ENCODE data around the gene FLNA. TPM values are rescaled to one million over a fixed set of nuclear protein-coding genes. Genes with fewer than 3 reads are reported as not detected.
"Not testable (repeated sequence)": the region's sequence is repeated elsewhere in the genome, so short reads cannot be mapped to it uniquely, and the experiment has no call there.

Gene FLNA, protein sequence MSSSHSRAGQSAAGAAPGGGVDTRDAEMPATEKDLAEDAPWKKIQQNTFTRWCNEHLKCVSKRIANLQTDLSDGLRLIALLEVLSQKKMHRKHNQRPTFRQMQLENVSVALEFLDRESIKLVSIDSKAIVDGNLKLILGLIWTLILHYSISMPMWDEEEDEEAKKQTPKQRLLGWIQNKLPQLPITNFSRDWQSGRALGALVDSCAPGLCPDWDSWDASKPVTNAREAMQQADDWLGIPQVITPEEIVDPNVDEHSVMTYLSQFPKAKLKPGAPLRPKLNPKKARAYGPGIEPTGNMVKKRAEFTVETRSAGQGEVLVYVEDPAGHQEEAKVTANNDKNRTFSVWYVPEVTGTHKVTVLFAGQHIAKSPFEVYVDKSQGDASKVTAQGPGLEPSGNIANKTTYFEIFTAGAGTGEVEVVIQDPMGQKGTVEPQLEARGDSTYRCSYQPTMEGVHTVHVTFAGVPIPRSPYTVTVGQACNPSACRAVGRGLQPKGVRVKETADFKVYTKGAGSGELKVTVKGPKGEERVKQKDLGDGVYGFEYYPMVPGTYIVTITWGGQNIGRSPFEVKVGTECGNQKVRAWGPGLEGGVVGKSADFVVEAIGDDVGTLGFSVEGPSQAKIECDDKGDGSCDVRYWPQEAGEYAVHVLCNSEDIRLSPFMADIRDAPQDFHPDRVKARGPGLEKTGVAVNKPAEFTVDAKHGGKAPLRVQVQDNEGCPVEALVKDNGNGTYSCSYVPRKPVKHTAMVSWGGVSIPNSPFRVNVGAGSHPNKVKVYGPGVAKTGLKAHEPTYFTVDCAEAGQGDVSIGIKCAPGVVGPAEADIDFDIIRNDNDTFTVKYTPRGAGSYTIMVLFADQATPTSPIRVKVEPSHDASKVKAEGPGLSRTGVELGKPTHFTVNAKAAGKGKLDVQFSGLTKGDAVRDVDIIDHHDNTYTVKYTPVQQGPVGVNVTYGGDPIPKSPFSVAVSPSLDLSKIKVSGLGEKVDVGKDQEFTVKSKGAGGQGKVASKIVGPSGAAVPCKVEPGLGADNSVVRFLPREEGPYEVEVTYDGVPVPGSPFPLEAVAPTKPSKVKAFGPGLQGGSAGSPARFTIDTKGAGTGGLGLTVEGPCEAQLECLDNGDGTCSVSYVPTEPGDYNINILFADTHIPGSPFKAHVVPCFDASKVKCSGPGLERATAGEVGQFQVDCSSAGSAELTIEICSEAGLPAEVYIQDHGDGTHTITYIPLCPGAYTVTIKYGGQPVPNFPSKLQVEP (N-terminal part only)
- total RNA-seq, result 417 TPM

DNA sequence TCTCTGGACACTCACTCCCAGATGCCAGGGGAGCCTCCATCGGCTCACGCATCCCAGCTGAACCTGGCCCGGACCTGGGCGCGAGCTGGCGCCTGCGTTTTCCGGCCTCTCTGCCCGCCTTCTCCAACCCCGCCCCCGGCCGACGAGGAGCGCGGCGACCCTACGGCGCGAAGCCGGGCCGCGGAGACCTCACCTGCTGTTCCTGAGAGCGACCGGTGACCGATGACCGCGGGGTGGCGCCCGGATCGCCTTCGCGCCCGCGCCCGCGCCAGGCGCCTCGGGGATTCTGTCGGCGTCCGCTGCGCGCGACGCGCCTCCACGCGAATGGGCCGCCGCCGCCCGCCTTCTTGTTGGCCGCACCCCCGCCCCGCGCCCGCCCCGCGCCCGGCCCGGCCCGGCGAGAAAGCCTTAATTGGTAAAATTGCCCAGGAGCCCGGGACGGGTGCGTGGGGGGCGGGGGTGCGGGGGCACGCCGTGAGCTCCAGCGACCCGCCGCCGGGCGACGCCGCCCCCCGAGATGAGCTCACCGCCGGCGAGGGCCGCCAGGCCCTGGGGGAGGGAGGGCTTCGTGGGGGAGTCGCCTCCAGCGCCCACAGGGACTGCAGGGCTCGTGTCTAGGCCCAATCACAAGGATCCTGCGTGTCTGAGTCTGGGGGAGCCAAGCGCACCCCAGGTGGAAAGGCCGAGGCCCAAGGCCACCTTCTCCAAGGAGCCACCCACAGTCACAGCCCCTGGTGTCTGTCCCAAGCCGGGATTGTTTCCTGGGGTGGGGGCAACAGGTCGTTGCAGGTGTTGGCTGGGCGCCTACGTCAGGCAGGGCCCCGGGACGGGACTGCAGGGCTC, at the start of gene FLNA:
FLNA (minus strand) TSS at position 322 of the 843 bp plus-strand sequence. CDS start 3,389 bp downstream, outside the sequence.
- ATAC-seq, result no peak

DNA sequence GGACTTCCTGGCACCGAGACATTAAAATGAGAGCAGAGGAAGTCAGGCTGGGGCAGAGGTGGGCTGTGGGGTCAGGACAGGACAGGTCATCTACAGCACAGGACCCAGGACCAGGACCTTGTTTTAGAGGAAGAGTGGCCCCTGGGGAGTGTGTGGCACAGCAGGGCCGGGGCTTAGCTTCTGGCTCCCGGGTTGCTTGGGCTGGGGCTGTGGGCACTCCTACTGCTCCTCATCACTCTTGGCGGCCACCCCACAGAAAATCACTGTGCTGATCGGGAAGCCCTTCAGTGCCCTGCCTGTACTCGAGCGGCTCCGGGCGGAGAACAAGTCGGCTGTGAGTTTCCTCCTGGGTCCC, 45.9 kb upstream of the FLNA start:
- ATAC-seq, result no peak

DNA sequence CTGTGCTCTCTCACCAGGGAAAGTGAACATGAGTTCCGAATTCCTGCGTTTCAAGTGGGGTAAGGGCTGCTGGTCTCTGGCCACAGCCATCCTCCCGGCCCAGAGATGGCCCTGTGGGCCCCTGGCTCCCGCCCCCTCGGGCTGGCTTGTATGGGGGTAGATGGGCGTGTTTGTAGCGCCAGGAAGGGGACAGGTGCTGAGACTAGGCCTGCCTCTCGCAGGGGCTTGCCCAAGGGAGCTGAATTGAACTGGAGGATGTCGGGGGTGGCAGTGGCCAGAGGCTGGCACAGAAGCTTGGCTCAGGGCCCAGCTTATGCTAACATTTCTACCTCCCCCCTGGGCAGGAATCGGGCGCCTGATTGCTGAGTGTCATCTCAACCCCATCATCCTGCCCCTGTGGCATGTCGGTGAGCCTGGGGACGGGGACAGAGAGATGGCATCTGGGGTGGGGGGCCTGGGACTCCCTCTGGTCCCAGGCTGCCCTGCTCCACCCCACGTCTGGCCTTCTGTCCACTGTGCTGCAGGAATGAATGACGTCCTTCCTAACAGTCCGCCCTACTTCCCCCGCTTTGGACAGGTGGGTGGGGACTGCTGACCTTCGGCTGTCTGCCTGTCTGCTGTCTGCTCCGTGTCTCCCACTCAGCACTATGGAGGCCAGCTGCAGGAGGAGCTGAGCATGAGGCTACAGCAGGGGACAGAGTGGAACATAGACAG, 45.4 kb upstream of the FLNA start:
- peak; percentile 27 for ATAC-seq

DNA sequence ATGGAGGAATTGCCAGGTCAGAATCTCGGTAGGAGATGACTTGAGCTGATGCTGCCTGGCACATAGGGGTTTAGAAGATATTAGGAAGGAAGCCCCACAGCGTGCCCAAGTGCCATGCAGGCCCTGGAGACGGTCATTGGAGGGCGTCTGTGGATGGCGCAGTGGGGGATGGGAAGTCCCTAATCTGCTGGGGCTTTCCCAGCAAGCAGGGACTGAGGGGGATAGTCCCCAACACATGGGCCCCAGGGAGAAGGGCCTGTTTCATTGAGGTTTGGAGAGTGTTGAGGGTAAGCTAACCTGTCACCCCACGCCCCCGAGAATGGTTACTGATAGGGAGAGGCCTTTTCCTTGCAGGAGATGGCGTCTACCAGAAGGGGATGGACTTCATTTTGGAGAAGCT, 44.8 kb upstream of the FLNA start:
- ATAC-seq, result no peak

DNA sequence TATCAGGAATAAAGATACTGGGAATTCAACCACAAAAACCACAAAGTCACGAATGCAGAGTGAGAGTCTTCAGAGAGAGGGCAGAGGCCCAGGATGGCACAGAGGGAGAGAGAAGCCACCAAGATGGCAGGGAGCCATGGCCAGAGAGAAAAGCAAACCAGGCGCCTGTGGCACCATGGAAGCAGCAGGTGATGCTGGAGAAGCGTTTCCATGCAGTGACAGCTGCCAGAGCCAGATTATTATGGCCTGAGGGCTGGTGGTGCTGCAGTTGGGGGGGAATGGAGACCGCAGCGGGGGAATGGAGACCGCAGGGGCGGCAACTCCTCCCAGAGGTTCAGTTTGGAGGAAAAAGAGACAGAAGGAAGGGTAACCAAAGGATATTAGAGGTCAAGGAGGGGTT, 42.7 kb upstream of the FLNA start:
- no peak for ATAC-seq

DNA sequence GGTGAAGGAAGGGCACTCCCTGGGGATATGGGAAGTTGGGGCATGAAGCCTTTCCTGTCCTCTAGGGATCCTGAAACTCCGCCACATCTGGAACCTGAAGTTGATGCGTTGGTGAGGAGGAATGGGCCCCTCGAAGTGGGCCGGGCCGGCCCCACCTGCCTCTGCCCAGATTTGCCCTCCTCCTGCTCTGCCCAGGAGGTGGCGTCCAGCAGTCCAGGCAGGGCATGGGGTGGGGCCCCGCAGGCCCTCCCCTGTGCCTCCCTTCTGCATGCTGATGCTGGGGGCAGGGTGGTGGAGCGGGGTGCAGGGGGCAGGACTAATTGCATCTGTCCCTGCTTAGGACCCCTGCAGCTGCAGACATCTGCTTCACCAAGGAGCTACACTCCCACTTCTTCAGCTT, 38.7 kb upstream of the FLNA start:
- ATAC-seq, result no peak

DNA sequence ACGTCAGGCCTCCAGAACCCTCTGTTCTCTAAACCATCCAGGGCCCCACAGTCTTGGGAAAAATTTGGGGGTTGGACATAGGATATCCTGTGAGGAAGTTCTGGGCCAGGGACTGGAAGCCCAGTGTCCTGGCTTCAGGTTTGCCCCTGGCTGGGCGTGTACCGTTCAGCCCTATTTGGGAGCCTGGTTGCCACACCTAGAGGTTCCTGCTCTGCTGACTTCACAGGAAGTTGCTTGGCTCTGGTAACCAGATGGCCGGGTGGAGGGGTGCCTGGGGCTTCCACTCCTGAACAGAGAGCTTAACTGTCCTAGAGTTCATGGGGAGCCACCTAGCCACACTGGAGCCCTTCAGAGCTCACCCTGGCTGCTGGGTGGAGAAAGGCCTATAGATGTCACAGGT, 38.0 kb upstream of the FLNA start:
- ATAC-seq, result peak; percentile 76

DNA sequence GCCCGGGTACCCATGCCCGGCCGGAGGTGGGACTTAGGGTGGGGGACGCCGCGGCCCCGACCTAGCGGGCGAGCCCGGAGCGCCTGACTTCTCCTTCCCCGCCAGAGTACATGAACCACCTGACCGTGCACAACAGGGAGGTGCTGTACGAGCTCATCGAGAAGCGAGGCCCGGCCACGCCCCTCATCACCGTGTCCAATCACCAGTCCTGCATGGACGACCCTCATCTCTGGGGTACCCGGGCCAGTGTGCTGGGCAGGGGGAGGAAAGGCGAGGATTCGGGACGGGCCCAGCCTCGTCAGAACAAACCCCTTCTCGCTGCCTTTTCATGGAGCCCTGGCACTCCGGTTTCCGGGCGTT, 37.5 kb upstream of the FLNA start:
- ATAC-seq, result peak; percentile 66

DNA sequence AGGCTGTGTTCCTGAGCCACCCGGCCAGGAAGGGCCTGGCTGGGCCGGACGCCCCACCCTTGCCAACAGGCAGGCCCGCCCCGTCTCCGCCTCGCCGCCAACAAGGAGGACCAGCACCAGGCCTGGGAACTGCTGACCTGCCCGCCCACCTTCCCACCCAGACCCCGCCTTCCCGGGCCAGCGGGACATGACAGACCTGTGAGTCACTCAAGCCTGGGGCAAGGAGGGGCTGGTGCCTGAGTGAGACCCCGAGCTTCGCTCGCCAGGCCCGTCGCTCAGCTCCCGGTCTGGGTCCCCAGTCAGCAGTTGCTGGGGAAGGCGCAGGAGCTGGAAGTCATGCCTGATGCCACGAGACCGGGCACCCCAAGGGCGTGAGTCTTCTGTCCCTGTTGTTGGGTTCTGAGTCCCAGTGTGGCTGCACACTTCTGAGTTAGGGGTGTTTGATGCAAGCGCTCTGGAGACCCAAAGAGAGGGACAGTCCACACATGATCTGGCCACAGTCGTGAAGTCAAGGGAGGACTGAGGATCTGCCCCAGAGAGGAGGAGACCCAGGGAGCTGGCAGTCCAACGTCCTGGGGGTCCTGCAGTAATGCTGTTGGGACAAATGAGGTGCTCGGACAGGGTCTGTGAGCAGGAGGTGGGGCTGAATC, 34.9 kb upstream of the FLNA start, which contains the start of gene DNASE1L1:
DNASE1L1 (minus strand) TSS at position 33 of the 650 bp plus-strand sequence. CDS start 3,686 bp downstream, outside the sequence.
- peak; percentile 75 for ATAC-seq

DNA sequence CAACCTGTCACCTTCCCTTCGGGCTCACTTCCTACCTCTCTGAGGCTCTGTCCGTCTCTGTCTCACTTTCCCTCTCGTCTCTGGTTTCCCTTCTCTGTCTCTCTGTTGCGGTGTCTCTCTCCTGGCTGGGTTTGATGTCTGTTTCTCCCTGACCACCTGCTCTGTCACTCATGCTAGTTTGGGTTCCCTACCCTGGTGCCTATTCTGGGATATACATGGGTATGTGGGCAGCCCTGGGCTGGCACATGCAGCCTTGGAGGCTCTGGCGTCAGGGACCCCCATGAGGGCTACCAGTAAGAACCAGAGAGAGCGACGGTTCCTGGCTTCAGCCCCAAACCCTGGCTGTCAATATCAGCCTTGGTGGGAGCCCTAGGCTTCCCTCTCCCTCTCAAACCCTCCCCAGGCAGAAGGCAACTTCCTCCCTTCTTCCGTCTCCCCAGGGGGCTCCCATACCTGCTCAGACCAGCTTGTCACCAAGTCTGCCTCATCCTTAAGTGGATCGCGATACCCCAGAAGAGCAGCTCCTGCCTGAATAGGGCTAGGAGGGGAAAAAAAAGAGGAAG, 34.3 kb upstream of the FLNA start:
- ATAC-seq, result no peak

DNA sequence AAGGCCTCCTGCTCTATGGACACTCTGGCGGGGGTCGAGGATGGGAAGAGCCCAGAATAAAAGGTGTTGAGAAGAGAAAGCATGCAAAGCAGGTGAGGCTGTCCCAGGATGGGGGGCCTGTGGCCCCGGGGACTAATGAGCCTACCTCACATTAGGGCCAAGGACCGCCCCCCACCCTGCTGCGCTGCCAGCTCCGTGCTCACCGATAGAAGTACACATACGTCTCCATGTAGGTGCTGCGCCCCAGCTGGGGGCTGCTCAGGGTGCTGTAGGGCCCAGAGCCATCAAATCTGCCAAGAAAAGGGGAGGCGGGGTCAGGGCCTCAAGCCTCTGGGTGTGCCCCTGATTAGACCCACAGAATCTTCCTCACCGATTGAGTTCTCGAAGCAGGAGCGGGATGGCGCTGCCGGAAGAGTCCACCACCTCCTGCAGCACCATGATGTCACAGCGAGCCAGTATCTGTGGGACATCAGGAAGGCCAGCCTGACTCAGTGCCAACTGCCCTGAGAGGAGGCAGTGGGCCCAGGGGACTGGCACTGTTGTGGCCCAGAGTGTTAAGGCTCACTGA, 30.3 kb upstream of the FLNA start:
- no peak for ATAC-seq

DNA sequence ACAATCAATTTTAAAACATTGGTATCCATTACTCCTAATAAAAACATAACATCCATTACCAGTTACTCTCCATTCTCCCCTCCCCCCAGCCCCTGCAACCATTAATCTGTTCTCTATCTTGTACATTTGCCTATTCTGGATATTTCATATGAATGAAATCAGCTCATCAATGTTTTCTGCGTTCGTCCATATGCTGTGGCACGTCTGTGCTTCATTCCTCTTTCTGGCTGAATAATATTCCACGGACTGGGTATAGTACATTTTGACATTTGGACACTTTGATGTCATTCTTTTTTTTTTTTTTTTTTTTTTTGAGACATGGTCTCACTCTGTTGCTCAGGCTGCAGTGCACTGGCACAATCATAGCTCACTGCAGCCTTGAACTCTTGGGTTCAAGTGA, 29.4 kb upstream of the FLNA start:
- ATAC-seq, result no peak

DNA sequence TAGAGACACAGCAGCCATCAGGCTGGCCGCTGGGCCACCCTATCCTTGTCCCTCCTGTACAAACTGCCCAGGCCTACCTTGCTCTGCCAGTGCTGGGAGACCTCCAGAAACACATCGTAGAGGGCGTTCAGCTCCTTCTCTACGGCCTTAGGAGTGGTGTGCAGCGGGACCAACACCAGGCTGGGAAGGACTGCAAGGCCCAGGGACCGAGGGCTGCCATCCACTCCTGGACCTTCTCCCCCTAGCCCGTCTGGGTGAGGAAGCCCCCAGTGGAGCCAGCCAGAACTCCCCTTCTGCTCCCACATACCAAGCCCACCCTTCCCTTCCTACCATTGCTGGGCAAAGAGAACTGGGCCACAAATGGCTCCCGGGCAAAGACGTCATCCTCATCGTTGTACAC, 28.8 kb upstream of the FLNA start:
- ATAC-seq, result no peak

DNA sequence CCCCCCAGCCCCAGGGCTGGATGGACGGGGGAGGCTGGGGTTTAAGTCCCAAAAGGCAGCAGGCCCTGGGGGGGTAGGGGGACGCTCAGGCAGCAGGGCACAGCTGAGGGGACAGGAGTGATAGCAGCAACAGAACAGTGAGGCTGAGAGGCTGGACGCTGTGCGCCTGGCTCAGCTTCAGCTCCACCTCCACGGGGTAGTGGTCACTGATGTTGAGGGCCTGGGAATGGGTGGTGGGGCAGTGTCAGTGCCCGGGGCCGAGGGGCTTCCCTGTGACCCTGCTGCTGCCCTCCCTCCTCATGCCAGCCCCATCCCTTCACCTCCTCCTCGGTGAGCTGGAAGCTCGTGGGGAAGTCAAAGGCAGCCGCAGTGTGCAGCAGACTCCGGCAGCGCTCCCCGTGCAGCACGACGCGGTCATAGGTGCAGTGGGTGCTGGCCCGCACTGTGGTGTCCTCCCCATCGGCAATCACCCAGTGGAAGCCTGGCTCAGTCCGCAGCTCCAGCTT, 28.2 kb upstream of the FLNA start:
- ATAC-seq, result no peak

DNA sequence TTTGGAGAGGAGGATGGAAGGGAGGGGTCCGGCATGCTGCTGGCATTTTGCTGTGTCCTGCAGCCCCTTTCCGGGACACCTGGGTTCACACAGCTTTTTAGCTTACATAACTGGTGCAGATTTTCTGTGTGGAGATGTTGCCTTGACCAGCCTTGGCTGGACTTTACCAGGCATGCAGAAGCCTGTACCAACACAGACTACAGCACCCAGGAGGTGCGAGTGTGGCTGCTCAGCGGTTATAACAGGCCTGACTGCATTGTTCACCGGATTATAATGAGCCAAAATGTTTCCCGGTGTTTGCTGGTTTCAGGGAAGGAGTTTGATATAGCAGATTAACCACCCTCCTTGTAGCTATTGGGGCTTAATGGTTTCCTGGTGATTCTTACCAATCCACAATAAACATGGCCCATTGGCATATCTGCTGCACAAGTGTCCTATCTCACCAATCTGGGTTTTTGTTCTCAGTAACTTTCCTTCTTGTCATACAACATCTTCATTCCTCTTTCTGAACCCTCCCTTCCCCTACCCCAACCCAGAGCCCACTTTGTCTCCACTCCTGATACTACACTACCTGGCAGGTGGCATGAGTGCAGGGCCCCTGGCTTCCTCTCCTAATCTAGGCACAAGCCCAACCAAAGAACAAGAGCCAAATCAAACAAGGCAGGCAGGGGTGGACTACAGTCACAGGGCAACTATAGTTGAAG, 27.6 kb upstream of the FLNA start:
- peak; percentile 42 for ATAC-seq

DNA sequence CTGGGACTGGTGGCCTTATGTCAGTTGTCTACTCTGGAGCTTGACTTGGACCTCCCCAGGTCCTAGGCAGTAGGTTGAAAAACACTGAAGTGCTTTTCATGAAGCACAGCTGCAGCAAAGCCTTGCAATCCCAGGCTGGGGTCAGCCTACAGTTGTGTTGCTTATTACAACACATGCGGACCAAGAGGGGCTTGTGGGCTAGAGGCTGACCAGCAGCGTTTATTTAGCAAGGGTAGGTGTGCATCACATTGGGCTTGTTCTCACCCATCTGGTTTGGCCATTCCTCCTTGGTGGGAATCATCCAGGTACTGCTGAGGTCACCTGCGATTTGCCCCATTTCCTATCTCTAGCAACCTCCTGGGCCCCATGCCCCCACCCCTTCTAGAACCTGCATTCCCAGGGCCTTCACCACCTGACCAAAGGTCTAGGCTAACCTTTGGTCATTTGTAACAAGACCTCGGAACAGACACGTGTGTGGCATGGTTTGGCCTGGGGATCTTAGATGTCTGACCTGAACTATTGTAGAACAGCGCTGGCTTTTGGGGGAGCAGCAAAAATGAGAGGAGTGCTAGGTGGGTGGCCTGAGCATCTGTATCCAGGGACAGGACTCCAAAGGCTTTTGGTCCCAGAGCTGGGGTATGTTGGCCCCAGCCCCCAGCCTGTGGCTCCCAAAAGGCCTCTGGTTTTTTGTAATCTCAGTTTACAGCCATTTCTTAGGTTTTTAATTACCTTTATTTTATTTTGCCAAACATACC, 26.8 kb upstream of the FLNA start:
- no peak for ATAC-seq

DNA sequence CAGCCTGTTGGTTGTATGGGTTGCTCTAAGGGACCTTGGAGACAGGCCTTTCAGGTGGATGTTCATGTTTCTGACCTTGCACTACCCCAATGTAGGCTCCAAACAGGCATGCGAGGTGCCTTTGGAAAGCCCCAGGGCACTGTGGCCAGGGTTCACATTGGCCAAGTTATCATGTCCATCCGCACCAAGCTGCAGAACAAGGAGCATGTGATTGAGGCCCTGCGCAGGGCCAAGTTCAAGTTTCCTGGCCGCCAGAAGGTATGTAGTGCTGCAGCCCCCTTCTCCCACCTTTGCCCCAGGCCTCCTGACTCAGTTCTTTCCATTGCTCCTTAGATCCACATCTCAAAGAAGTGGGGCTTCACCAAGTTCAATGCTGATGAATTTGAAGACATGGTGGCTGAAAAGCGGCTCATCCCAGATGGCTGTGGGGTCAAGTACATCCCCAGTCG, 26.0 kb upstream of the FLNA start:
- not testable (repeated sequence) for ATAC-seq

Data from esophagus mucosa (tissue), 1 donor.